ACHN (cell line): ENCODE results near the gene SMYD4.
"Not testable (repeated sequence)": the region's sequence is repeated elsewhere in the genome, so short reads cannot be mapped to it uniquely, and the experiment has no call there.

Experiments used
- DNase-seq: peaks from one replicate; pipeline ENCODE4 v3.0.0-alpha.2; 2015
- in situ Hi-C: cut with HindIII; loops from 2 replicates; pipeline ENCODE4 v1.10.0; 2017; ENCODE audit warnings: low sequenced_read_pairs, low pct_ligation_motif_present, low pct_unique_long_range_greater_than_20kb

Gene SMYD4

DNA sequence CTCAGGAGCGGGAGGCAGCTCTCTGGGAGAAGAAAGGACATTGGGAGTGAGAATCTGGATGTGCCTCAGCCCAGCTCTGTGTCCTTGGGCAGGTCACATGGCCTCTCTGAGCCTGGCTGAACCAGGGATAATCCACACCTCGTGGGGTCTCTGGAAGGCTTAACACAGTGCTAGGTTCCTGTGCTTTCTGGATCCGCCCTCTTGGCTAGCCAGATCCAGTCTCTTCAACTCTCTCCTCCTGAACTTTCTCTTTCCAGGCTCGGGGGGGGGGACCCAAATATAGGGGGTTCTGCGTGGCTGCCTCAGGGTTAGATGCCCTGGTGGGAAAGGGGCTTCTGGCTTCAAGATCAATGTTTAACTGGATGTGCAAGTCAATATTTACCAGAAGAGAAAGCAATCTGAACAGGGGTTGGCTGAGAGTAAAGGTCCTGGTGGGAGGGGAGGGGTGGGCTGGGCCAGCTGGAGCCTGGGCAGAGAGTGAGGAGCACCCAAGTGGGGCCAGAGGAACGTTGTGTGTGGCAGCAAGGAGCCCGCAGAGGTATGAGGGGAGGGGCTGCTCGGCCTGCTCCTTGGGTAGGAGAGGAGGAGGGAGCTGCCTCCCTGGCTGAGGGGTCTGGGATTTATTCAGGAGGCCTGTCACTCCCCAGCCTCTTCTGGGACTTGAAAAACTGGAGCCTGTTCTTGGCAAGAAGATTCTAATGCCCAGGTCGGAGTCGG, 87.2 kb downstream of the SMYD4 start, which contains the start of gene SERPINF2:
TSS of gene SERPINF2 (plus strand) at position 501 of the 717 bp plus-strand sequence. CDS start 2,125 bp downstream, outside the sequence.
- in situ Hi-C loops: no loop called here
- DNase-seq: peak; percentile 67

DNA sequence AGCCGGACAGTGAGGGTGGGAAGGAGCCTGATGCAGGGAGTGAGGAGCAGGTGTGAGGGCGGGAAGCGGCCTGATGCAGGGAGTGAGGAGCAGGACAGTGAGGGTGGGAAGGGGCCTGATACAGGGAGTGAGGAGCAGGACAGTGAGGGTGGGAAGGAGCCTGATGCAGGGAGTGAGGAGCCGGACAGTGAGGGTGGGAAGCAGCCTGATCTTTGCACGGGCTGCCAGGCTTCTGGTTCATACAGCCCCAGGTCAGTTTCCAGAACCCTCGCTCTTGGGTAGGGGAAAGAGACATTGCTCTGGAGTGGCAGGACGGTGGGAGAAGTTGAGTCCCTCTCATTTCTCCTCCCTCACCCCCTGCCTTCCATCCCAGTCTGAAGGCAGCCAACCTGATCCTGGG, 87.8 kb downstream of the SMYD4 start:
- in situ Hi-C loops, DNase-seq: not testable (repeated sequence)

DNA sequence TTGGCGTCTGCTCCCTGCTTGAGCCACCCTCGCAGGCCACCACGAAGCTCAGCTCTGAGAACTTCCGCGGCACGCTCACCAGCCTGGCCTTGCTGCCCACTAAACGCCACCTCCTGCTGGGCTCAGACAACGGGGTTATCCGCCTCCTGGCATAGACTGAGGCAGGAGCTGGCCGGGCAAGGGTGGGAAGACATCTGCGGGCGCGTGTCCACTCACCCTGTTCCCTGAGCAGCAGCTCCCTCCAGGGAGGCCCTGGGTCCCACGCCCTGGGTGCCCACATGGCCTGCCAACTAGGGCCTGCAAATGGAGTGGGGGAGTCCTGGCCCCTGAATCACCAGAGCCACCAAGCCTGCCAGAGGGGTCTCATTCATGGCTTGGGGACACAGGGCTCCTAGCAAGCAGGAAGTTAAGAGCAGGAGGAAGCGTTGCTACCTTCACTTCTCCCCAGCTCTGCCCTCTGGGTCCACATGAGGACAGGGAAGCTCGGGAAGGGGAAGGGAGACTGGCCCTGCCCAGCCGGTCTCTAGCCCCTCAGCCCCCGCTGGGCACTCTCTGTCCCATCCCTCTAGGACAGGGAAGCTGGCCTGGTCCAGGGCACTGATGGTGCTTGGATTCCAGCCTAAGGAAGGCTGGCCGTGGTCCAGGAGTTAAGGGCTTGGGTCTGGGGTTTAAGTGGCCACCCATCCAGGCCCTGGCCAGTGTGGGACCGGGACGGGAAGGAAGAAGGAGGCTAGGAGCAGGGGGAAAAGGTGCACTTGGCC, 92.0 kb downstream of the SMYD4 start:
- DNase-seq: no peak
- in situ Hi-C loops: loop anchor here (10.0 kb wide), 1 partner anchor 47 kb away; no protein-coding TSS in a partner anchor

DNA sequence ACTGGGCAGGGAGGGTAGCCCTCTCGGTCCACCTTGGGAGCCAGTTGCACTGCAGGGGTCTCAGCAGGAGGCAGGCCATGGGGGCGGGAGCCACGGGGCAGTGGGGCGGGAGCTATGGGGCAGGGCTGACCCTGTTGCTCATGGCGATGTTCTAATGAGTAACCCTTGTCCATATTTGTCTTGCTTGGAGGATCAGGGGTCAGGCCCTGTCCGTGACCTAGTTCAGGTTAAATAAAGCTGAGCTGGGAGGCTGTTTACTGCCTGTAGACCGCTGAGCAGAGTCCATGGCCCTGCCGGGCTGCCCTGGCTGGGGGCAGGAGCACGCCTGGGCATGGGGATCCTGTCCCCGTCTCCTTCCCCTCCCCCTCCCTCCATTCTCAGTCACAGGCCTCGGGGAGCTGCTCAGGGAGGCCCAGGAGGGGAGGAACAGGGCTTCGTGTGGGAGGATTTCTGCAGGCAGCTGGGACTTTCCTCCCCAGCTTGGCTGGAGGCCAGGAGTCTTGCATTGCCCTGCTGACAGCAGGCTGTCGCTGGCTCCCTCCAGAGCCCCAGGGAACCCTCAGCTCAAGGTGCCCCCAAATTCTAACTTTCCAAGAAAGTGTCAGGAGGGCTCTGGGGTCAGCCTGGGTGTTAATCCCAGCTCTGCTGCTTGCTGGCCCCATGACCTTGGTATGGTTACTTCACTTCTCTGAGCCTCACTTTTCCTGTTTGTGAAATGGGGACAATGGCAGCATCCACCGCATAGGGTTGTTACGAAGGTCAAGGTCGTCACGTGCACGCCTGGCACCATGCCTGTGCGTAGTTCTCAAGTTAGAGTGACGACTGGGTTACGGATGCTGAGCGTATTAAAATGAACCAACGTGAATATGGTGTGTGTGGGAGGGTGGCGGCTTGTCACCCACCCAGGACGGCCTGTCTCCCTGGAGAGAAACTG, 93.1 kb downstream of the SMYD4 start:
- in situ Hi-C loops: loop anchor here (10.0 kb wide), 1 partner anchor 48 kb away; no protein-coding TSS in a partner anchor
- DNase-seq: peak; percentile 44

DNA sequence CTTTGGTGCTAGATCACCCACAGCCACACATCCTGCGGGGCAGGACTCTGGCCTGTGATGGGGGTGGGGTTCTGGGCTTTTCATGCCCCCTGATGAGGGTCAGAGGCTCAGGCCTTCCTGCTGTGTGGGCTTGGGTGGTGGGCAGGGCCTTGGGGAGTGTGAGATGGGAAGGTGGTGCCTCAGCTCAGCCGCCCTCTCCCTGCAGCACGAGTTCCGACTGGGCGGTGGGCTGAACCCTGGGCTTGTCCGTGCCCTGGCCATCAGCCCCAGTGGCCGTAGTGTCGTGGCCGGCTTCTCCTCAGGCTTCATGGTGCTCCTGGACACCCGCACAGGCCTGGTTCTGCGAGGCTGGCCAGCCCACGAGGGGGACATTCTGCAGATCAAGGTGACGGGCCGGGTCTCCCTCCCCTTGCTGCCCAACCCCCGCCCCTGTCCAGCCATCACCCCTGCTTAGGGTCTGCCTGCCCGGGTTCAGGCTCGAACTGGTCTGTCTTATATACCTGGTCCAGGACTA, 93.8 kb downstream of the SMYD4 start:
- no peak for DNase-seq
- in situ Hi-C loops: loop anchor here (10.0 kb wide), 1 partner anchor 49 kb away; no protein-coding TSS in a partner anchor

DNA sequence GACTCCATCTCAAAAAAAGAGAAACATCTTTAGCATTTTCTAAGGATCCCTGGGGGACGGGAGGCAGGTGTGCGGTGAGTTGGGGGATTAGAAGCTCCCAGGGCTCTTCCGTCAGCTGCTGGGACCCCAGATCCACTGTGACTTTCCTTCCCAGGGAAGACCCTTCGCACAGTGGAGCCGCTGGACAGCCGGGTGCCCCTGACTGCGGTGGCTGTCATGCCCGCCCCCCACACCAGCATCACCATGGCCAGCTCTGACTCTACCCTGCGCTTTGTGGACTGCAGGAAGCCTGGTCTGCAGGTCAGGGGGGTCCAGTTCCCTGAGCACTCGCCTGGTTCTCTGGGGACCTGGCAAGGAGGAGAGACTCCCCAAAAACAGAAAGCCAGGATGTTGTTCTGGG, 94.3 kb downstream of the SMYD4 start:
- in situ Hi-C loops: loop anchor here (10.0 kb wide), 1 partner anchor 49 kb away; no protein-coding TSS in a partner anchor
- no peak for DNase-seq

DNA sequence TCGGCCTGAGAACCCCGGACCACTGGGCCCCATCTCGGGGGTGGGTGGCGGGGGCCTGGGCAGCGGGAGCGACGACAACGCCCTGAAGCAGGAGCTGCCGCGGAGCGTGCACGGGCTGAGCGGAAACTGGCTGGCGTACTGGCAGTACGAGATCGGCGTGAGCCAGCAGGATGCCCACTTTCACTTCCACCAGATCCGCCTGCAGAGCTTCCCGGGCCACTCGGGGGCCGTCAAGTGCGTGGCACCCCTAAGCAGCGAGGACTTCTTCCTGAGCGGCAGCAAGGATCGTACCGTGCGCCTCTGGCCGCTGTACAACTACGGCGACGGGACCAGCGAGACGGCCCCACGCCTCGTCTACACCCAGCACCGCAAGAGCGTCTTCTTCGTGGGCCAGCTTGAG, 95.9 kb downstream of the SMYD4 start:
- DNase-seq: no peak
- in situ Hi-C loops: loop anchor here (10.0 kb wide), 1 partner anchor 51 kb away; no protein-coding TSS in a partner anchor

DNA sequence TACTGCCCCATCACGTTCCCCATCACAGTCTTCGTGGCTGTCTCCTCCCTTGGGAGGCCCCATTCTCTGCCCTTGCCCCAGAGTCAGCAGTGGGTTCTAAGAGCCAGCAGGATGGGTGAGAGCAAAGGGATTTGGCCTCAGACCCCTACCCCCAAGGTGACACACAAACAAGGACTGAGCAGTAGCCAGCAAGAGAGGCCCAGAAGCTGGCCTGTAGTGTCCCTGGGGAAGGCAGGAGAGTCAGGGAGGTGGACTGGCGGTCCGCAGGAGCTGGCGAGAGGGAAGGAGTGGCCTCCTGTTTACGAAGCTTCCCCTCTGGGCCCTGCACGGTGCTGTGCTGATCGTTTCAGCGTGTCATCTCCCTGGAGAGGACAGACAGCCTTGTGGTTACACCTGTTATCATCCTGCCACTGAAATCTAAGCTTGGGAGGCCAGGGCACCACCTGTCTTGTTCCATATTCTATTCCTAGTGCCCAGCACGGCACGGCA, 96.8 kb downstream of the SMYD4 start:
- DNase-seq: no peak
- in situ Hi-C loops: loop anchor here (10.0 kb wide), 1 partner anchor 52 kb away; no protein-coding TSS in a partner anchor

DNA sequence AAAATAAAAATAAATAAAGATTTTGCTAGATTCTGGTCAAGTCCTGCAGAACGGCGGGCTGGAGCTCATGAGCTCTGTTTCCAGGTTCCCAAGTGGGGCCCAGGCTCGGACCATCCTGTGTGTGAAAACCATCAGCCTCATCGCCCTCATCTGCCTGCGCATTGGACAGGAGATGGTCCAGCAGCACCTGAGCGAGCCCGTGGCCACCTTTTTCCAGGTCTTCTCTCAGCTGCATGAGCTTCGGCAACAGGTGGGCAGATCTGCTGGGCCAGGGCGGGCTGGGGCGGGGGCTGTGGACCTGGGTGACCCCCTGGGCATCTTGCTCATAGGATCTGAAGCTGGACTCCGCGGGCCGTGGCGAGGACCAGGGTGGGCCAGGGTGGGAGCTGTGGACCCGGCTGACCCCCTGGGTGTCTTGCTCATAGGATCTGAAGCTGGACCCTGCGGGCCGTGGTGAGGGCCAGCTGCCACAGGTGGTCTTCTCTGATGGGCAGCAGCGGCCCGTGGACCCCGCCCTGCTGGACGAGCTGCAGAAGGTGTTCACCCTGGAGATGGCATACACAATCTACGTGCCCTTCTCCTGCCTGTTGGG, 97.4 kb downstream of the SMYD4 start:
- no peak for DNase-seq
- in situ Hi-C loops: loop anchor here (10.0 kb wide), 1 partner anchor 52 kb away; no protein-coding TSS in a partner anchor

DNA sequence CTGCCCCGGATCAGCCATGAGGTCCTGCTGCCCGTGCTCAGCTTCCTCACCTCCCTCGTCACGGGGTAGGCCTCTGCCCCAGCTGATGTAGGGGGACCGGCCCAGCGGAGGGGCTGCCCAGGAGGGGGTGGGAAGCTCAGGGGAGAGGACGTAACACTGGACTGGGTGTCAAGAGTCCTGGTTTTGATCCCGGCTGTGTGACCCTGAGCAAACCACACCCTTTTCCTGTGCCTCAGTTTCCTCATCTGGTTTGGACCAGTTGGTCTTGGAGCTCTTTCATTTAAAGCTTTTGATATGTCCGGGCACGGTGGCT, 98.6 kb downstream of the SMYD4 start:
- no peak for DNase-seq
- in situ Hi-C loops: loop anchor here (10.0 kb wide), 1 partner anchor 54 kb away; no protein-coding TSS in a partner anchor

DNA sequence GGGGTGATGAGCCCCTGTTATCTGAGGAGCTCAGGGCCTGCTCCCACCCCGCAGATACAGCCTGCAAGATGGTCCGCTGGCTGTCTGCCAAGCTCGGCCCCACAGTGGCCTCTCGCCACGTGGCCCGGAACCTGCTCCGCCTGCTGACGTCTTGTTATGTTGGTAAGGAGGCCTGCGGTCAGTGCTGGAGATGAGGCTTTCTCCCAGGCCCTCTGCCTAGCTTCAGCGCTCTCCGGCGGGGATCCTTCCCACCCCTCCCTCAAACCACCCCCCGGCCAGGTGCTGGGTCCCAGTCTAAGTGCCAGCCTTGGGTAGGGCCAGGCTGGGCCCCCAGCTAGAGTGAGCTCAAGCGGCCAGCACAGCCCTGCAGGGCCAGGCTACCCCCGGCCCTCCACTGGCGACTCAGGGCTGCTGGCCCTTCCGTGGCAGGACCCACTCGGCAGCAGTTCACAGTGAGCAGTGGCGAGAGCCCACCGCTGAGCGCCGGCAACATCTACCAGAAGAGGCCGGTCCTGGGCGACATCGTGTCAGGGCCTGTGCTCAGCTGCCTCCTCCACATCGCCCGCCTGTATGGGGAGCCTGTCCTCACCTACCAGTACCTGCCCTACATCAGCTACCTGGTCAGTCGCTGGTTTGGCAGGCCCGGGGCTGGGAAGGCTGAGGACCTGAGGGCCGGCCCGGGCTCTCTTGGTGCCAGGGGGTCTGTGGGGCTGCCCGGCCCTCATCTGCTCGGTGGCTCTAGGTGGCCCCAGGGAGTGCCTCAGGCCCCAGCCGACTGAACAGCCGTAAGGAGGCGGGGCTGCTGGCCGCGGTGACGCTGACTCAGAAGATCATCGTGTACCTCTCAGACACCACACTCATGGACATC, 99.1 kb downstream of the SMYD4 start:
- in situ Hi-C loops: loop anchor here (10.0 kb wide), 1 partner anchor 54 kb away; no protein-coding TSS in a partner anchor
- peak; percentile 79 for DNase-seq

DNA sequence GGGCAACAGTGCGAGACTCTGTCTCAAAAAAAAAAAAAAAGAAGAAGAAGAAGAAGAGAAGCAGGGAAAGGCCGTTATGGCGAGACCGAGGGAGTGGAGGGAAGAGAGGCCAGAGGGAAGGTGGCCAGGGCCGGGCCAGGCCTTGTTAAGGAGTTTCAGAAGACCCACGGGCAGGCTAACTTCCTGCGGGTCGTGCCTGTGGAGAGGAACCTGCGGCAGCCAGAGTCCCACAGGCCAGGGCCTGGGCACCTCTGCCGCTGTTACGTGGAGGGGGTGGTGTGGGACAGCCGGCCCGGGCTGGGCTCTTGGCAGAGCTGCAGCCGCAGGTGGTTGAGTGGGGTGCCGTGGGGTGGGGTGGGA, 99.8 kb downstream of the SMYD4 start:
- in situ Hi-C loops: loop anchor here (10.0 kb wide), 1 partner anchor 55 kb away; no protein-coding TSS in a partner anchor
- DNase-seq: no peak
